Dedifferentiated amniotic fluid mesenchymal stem cell (primary cell): Measurements from ENCODE around the gene KATNAL2.
A peak's percentile ranks its signal among the peaks of the same experiment; 100 is the strongest.
"Not testable (repeated sequence)": the region's sequence is repeated elsewhere in the genome, so short reads cannot be mapped to it uniquely, and the experiment has no call there.

Experiments
- DNase-seq: peaks from one replicate; pipeline ENCODE4 v3.0.0-alpha.2; 2016; ENCODE audit errors: extremely low spot score

Gene KATNAL2

DNA sequence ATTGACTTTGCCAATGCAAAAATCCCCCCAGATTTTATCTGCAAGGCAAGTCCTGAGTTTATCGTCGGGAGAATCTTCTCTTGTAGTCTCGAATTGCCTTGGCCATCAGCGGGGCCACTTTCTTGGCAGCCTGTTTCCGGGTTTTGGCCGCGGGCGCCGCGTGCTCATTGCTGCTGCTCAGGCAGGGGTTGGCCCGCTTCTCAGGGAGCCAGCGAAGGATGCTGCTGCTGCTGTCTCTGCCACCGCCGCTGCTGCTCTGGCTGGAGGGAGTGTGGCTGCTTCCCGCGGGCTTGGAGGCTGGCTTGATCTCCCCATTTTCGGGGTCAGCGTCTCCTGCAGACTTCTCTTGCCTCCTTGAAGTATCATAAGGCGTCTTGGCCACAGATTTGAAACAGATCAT is 115.5 kb downstream of the KATNAL2 start:
- no peak for DNase-seq

GRCh38 chr18:47034591-47034990 is 117.2 kb downstream of the KATNAL2 start:
- DNase-seq: not testable (repeated sequence)

DNA sequence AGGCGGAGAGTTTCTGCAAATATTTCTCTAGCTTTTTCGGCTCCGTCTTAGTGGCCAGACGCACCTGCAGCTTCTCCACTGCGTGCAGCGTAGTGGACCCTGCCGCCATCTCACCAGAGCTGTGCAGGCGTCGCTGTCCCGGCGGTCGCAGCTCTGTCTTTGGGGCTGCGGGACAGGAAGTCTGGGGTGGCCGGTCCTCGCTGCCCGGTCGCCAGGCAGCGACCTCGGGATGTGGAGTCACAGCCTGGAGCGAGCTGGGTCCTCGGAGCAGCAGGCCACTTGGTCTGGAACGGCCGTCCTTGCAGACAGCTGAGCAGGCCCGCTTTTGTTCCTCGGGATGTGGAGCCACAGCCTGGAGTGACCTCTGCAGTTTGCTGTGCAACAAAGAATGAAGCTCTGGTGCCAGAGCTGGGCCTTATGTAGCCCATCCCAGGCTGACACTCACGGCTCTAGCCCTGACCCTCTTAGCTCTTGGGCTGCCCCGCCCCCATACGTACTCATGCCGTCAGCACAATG is 117.8 kb downstream of the KATNAL2 start, which contains the start of gene ELOA2:
Gene ELOA2 (minus strand): TSS at position 466 of the 516 bp plus-strand sequence. CDS start 357 bp downstream, at position 109.
- no peak for DNase-seq

GRCh38 chr18:47036298-47036874 is 119.0 kb downstream of the KATNAL2 start:
- peak; percentile 38 for DNase-seq

GRCh38 chr18:47036927-47037578 is 119.7 kb downstream of the KATNAL2 start:
- no peak for DNase-seq

DNA sequence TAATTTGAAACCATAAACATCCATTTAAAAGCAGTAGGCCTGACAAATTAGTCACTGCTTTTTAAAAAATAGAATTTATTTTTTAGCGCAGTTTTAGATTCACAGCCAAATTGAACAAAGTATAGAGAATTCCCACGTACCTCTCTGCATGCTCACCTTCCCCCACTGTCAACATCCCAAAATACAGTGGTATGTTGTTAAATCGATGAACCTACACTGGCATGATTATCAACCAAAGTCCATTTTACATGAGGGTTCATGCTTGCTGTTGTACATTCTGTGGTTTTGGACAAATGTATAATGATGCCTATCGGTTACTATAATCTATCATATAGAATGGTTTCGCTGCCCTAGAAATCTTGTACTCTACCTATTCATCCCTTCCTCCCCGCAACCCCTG is 123.6 kb downstream of the KATNAL2 start:
- DNase-seq: no peak

- DNase-seq: peak; percentile 65
Observed at GRCh38 chr18:47050468-47050867, 133.1 kb downstream of the KATNAL2 start.

GRCh38 chr18:47054369-47054768 is 137.0 kb downstream of the KATNAL2 start:
- no peak for DNase-seq

- DNase-seq: no peak
Observed at GRCh38 chr18:47062471-47062870, 145.1 kb downstream of the KATNAL2 start.

- DNase-seq: no peak
Observed at GRCh38 chr18:47063096-47063495, 145.7 kb downstream of the KATNAL2 start.

- no peak for DNase-seq
Observed at GRCh38 chr18:47067648-47068047, 150.2 kb downstream of the KATNAL2 start.

DNA sequence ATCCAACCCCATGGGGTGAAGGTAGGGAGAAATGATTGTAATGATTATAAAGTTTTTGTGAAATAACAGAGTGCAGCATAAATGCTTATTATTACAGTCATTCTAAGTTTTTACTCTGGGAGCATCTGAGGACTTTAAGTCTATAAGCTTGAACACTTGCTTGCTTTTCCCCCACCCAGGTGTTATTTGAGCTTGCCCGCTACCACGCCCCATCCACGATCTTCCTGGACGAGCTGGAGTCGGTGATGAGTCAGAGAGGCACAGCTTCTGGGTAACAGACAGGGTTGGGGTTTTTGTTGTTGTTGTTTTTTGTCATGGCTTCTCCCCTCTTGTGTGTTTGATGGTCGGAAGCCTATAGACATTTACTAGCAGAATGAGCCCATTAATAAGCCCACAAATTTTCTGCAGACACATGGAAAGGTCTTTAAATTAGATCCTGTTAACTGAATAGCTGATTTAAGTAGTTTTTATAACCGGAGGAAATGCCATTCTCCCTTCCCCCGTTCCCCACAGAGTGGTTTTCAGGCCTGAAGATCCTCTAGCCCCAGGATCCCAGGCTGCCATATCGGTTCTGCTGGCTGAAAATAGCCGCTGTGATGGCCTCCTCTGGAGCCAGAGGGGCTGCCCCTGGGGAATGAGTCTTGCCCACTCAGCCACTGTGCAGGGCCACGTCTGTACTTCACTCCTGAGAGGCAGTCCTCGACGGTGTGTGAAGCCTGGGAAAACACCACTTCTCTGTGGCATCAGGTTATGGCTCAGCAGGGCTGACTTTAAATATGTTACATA is 157.9 kb downstream of the KATNAL2 start:
- DNase-seq: no peak

DNA sequence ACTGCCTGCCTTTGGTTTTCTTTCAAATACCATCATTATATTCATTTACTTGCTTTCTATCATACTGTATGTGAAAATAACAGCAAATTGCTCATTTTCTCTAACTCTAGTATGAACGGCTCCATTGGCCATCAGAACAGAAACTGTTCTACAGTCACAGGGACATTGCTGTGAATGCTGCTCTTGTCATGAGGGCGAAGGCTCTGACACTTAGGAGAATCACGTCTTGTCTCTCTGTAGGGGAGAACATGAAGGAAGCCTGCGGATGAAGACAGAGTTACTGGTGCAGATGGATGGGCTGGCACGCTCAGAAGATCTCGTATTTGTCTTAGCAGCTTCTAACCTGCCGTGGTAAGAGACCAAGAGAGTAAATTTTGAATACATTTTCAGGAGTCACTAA is 159.7 kb downstream of the KATNAL2 start:
- DNase-seq: no peak

DNA sequence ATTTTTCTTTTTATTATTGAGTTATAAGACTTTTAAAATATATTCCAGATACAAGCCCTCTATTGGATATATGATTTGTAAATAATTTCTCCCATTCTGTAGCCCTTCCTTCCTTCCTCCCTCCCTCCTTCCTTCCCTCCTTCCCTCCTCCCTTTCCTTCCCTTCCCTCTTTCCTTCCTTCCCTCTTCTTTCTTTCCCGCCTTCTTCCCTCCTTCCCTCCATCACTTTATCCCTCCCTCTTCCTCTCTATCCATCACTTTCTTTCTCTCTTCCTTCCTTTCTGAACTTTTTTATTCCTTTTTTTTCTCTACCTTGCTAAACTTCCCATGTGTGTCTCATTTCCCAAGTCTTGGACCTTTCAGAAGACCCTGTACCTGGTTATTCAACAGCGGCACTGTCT is 163.5 kb downstream of the KATNAL2 start:
- DNase-seq: no peak

GRCh38 chr18:47081578-47081977 is 164.2 kb downstream of the KATNAL2 start:
- no peak for DNase-seq

GRCh38 chr18:47087676-47088075 is 170.3 kb downstream of the KATNAL2 start:
- DNase-seq: no peak

- DNase-seq: no peak
Observed at GRCh38 chr18:47095810-47096209, 178.4 kb downstream of the KATNAL2 start.

GRCh38 chr18:47100212-47100831 is 182.9 kb downstream of the KATNAL2 start:
- peak; percentile 49 for DNase-seq

GRCh38 chr18:47108373-47108772 is 191.0 kb downstream of the KATNAL2 start:
- no peak for DNase-seq

GRCh38 chr18:47108998-47109405 is 191.6 kb downstream of the KATNAL2 start:
- DNase-seq: no peak

DNA sequence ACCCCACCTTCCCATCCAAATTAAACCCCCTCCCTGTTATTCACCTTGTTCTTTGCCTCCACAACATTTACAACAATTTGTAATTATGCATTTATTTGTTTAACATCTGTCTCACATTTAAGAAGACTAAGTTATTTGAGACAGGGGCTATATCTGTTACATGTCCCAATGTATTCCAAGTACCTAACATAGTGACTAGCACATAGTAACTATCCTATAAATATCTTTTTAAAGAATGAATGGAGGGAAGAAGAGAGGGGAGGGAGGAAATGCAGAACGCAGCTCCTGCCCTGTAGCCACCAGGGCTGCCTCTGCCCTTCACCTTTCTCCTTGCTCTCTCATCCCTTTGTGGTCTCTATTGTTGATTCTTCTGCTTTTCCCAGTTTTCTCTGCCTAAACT is 192.3 kb downstream of the KATNAL2 start:
- no peak for DNase-seq
